NCI-H69 (cell line): Measurements from ENCODE around the gene CDYL.

Experiments
- DNase-seq: peaks from one replicate; lab custom pipeline; 2025; lab: John Stamatoyannopoulos, UW

The CDYL gene

GRCh38 chr6:4908062-4908461, 131.9 kb downstream of the CDYL start:
- no peak for DNase-seq

DNA sequence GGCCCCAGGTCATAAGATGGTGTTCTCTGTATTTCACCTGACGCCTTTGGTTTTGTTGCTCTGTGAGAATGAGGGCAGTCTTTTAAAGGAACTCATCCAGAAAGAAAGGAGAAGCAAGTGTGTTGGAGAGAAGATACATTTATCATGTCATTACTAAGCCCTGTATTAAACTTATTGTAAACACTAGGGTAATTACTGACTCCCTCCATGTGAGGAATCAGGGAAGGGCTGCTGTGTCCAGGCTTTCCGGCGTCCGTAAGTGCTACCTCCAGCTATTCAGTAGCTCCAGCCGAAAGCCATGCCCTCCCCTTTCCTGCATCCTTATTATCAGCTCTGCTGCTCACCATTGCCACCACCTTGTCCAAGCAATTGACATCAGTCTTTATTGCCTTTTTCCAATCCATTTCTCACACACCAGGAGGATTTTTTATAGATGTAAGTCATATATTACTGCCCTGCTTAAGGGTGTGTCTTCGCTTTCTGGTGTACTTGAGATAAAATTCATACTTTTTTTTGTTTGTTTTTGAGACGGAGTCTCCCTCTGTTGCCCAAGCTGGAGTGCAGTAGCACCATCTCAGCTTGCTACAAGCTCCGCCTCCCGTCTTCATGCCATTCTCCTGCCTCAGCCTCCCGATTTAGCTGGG, 133.0 kb downstream of the CDYL start:
- DNase-seq, result peak; percentile 93

- peak; percentile 90 for DNase-seq
These were observed 134.0 kb downstream of the CDYL start for GRCh38 chr6:4910037-4910760.

DNA sequence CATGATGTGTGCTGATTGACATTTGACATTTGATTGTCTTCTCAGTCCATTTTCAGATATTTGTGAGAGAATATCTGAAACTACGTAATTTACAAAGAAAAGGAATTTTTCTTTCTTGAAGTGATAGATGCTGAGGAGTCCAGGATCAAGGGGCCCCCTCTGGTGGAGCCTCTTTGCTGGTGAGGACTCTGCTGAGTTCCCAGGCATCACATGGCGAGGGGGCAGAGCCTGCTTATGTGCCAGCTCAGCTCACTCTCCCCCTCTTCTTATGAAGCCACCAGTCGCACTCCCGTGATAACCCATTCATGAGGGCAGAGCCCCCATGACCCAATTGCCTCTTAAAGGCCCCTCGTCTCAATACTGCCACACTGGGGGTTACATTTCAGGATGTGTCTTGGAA, 136.4 kb downstream of the CDYL start:
- DNase-seq, result no peak

- DNase-seq, result peak; percentile 27
These were observed 137.7 kb downstream of the CDYL start for GRCh38 chr6:4913705-4914419.

DNA sequence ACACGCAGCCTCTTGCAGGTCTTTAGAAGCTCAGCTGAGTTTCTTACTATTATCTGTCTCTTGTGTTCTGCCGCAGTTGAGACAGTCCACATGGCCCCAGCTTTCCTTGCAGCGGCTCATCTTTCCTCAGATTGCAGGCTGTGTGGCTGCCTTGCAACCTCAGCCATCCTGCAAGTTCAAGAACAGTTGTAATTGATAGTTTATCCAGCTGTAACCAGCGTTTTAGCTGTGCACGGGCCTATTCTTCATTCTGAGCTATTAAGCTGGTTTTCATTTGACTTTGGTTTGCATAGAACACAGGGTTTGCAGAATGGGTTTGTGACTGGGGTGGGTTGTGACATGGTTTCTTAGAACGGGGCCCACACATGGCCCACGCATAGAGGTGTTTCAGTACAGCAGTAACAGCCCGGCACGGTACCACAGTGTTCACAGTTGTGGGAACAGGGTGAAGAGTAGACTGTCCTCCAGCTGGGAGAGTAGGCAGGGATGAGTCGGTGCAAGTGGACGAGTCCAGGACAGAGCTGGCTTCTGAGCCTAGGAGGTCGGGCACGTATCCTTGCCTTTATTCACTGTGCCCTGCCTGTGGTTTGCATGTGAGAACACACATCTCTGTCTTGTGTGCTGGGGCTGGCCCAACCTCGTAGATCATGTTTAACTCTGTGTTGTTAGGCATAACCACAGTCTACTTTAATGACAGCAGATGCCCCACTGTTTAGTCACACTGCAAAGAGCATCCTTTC, 138.4 kb downstream of the CDYL start:
- no peak for DNase-seq

DNA sequence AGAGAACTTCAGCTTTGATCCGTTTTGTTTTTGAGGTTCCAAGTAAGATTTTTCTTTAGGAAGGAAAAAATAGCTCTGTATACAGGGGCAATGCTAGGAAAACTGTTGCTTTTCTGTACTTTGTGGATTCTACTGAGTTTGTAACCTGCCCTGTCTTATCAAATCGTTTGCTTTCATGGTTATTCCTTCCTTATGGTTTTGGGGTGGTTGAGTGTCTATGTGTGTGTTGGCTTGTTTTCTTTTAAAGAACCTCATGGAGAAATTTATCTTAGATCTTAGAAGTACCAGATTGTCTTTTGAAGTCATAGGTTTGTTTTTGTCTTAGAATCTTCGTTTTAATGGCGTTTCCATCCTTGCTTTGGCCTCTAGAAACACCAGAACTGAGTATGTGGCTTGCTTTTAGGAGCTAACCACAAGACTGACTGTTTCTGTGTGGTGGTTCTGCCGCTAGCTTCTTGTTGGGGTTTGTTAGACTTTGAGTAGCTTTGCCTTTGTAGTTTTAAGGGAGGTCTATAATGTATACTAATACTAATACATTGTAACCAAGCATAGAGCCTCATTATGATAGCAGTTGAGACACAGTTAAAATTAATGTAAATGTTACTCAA, 140.9 kb downstream of the CDYL start:
- DNase-seq, result no peak

DNA sequence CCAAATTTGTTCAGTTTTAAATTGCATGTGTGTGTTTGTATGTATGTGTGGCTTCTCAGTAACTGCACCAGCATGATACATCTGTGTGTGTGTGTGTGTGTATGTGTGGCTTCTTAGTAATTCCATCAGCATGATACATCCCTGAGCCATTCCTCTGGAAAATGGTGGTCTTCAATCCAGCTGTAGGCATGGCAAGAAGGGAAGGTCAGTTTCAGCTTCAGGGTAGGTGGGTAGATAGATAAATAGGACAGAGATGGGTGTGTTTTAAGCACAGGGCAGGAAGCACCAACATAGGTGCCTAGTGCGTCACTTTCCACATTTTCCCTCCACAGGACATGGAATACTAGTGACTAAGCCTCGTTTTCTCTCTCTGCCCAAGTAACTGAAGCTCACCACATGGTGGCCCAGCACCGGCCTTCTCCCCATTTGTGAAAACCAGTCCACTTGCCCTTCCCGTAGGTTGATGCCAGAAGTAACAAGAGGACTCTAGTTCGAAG, 144.8 kb downstream of the CDYL start:
- DNase-seq, result no peak

GRCh38 chr6:4922488-4923037, 146.4 kb downstream of the CDYL start:
- DNase-seq, result peak; percentile 71

- DNase-seq, result no peak
These were observed 146.9 kb downstream of the CDYL start for GRCh38 chr6:4923081-4923480.

GRCh38 chr6:4924661-4925271, 148.6 kb downstream of the CDYL start:
- no peak for DNase-seq

- DNase-seq, result no peak
These were observed 149.4 kb downstream of the CDYL start for GRCh38 chr6:4925580-4925979.

DNA sequence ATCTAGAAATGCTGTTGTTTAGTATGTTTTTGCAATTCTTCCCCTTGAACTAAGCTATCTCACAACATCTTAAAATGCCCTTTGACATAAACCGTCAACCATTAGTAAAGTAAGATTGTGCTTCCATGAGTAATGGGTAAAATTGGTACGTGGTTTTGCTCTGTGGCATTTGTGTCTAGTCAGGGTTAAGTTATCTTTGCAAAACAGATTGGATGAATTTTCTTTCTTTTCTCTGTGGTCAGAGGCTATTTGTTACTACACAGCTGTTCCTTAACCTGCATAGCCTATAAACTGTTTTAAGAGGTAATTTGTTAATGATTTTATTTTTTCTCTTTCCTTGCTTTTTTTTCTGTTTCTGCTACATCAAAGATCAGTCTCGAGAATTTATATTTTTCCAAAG, 152.2 kb downstream of the CDYL start:
- peak; percentile 25 for DNase-seq

- DNase-seq, result peak; percentile 56
These were observed 153.0 kb downstream of the CDYL start for GRCh38 chr6:4929097-4929718.

GRCh38 chr6:4930025-4930691, 154.0 kb downstream of the CDYL start:
- DNase-seq, result peak; percentile 85

DNA sequence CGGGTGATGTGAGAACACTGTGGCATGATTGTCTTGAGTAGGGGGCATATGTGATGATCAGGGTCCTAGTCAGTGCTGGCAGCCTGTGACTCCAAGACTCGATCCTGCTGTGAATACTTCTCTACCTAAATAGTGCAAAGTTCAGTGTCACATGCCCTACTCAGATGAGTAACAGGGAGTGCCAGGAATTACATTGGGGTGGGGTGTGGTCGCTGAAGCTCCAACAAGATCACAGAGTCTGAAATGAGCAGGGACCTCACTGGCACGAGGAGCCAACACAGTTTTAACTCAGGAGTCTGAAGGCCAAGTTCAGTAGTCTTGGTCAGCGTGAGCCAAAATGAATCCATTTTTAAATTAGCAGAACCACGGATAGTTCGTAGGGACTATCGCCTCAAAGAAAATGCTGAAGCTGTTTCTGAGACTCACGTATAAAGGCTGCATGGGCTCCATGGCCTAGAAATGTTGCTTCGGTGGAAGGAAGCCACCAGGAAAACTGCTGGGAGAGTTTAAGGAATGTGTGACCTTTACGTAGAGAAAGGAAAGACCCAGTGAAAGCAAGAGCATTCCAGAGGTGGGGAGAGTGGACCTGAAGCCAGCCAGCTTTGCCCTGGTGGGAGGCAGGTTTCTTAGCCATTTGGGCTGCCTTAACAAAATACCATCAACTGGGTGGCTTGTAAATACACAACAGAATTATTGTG, 155.5 kb downstream of the CDYL start:
- DNase-seq, result no peak

DNA sequence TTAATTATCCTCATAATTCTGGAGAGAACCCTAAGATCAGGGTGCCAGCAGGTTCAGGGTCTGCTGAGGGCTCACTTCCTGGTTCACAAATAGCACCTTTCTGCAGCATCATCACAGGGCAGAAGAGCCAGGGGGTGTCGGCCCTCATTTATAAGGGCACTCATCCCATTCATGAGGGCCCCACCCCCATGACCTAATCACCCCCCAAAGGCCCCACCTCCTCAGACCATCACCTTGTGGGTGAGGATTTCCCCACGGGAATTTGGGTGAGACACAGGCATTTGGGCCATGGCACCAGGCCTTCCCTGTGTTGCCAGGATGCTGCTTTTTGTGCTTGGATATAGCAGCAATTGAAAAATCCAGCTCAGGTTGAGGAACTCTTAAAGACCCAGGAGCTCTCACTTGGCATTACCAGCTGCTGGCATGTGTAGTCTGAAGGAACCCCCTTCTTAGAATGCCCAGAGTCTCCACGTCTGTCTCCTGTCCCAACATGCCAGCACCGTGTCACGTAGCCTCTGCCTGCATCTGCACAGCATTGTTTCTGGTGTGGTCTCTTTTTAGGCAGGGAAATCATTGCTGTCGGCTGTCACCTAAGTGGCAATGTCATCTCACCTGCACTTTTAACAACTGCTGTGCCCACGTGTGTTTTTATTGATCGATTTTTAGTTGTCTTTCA, 156.2 kb downstream of the CDYL start:
- peak; percentile 41 for DNase-seq

- no peak for DNase-seq
These were observed 159.3 kb downstream of the CDYL start for GRCh38 chr6:4935486-4935885.
